Neural progenitor cell (in vitro differentiated cells): ENCODE results near the gene FBXL2. TPM values are rescaled to one million over a fixed set of nuclear protein-coding genes. Genes with fewer than 3 reads are reported as not detected.

Experiments used
- DNase-seq: peaks from one replicate; pipeline ENCODE4 v3.0.0-alpha.2; 2016; ENCODE audit warnings: low spot score
- H2AFZ ChIP-seq: fragments of 200-600 bp; sonication (generic); replicated peaks from 2 replicates; pipeline ENCODE4 v1.6.1; 2016; ENCODE audit warnings: antibody characterized with exemption
- H3F3A ChIP-seq: fragments of 200-600 bp; sonication (generic); 2 replicates; pipeline ENCODE4 v1.6.1; 2016; ENCODE audit warnings: antibody characterized with exemption, low read depth
- H3K27ac ChIP-seq: fragments of 200-600 bp; sonication (generic); 2 replicates; pipeline ENCODE4 v1.5.1; 2016; ENCODE audit warnings: mild to moderate bottlenecking
- H3K27me3 ChIP-seq: fragments of 200-600 bp; sonication (generic); 2 replicates; pipeline ENCODE4 v1.6.1; 2016; ENCODE audit warnings: mild to moderate bottlenecking, moderate library complexity
- H3K36me3 ChIP-seq: fragments of 200-600 bp; sonication (generic); 2 replicates; pipeline ENCODE4 v1.5.1; 2016
- H3K4me1 ChIP-seq: fragments of 200-600 bp; sonication (generic); 2 replicates; pipeline ENCODE4 v1.6.1; 2016; ENCODE audit warnings: mixed run types
- H3K4me2 ChIP-seq: fragments of 200-600 bp; sonication (generic); 2 replicates; pipeline ENCODE4 v1.6.1; 2016
- H3K4me3 ChIP-seq: fragments of 200-600 bp; sonication (generic); 2 replicates; pipeline ENCODE4 v1.5.1; 2016
- H3K79me2 ChIP-seq: fragments of 200-600 bp; sonication (generic); 2 replicates; pipeline ENCODE4 v1.6.1; 2016; ENCODE audit warnings: low read depth
- H3K9ac ChIP-seq: fragments of 200-600 bp; sonication (generic); 2 replicates; pipeline ENCODE4 v1.6.1; 2016
- H3K9me3 ChIP-seq: fragments of 200-600 bp; sonication (generic); 2 replicates; pipeline ENCODE4 v1.5.1; 2016; ENCODE audit warnings: low read depth
- H4K20me1 ChIP-seq: fragments of 200-600 bp; sonication (generic); 2 replicates; pipeline ENCODE4 v1.6.1; 2016; ENCODE audit warnings: low read depth
- H3K27ac Mint-ChIP-seq: 3 replicates; pipeline ENCODE4 v1.8.0; 2021; ENCODE audit warnings: mixed read lengths
- H3K27me3 Mint-ChIP-seq: 2 replicates; pipeline ENCODE4 v1.8.0; 2022; ENCODE audit warnings: low read depth, mild to moderate bottlenecking, inconsistent platforms, moderate library complexity, mixed read lengths; ENCODE audit not compliant: insufficient read depth
- H3K36me3 Mint-ChIP-seq: 3 replicates; pipeline ENCODE4 v1.8.0; 2021; ENCODE audit warnings: mixed read lengths
- H3K4me1 Mint-ChIP-seq: 3 replicates; pipeline ENCODE4 v1.8.0; 2021; ENCODE audit warnings: mixed read lengths
- H3K4me3 Mint-ChIP-seq: 3 replicates; pipeline ENCODE4 v1.8.0; 2021; ENCODE audit warnings: mild to moderate bottlenecking, moderate library complexity, mixed read lengths
- H3K9me3 Mint-ChIP-seq: 3 replicates; pipeline ENCODE4 v1.8.0; 2020; ENCODE audit warnings: mixed read lengths
- CTCF ChIP-seq: fragments of 200-600 bp; sonication (generic); IDR thresholded peaks from 2 replicates; pipeline ENCODE4 v1.5.1; 2017; ENCODE audit warnings: antibody characterized with exemption, mild to moderate bottlenecking
- EZH2 ChIP-seq: fragments of 200-600 bp; sonication (generic); IDR thresholded peaks from 2 replicates; pipeline ENCODE4 v1.6.1; 2017; ENCODE audit warnings: antibody characterized with exemption, mild to moderate bottlenecking, moderate library complexity
- EZH2phosphoT487 ChIP-seq: fragments of 200-600 bp; sonication (generic); IDR thresholded peaks from 2 replicates; pipeline ENCODE4 v1.6.1; 2017; ENCODE audit warnings: antibody characterized with exemption
- small RNA-seq: library from RNA; depleted of rRNA; stranded (forward); fragments of <200 nt; gene quantifications from one replicate; pipeline ENCODE3, GENCODE V24; 2015
- total RNA-seq: library from RNA; depleted of rRNA; stranded (reverse); fragments of >200 nt; gene quantifications from 2 replicates; pipeline ENCODE4 v1.2.3, GENCODE V29; 2015; ENCODE audit warnings: low replicate concordance

The FBXL2 gene
- total RNA-seq, 1 donor from 2014 or later: 18.2 TPM

DNA sequence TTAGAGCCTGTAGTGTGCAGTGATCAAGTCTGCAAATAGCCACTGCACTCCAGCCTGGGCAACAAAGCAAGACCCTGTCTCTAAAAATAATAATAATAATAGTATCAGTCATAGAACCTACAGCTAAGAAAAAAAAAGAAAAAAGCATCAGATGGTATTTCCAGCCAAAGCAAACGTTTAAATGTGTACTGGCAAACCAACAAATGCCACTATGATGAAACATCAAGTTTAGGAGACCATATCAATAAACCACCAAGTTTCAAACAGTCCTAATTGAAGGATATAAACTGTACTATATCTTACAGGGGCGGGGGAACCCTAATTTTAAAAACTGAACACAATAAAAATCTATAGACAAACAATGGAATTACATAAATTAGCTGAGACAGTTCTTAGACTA is 156.6 kb downstream of the FBXL2 start:
- Histone ChIP-seq H3F3A (peaks cover 5% of the 10 kb centered on the region), H3K9me3 (no peaks in the 10 kb centered on the region), H3K79me2 (peaks cover 100% of the 10 kb centered on the region), H3K4me3 (no peak overlapping the region), H3K27ac (no peak overlapping the region), H2AFZ (no peak overlapping the region), H3K27me3 (no peaks in the 10 kb centered on the region), H3K4me1 (peaks cover 28% of the 10 kb centered on the region), H3K36me3 (no peaks in the 10 kb centered on the region), H3K9ac (no peak overlapping the region), H4K20me1 (peaks cover 83% of the 10 kb centered on the region), H3K4me2 (no peak overlapping the region)
- Mint-ChIP-seq H3K4me3 (no peak overlapping the region), H3K36me3 (peaks cover 1% of the 10 kb centered on the region), H3K27ac (no peak overlapping the region), H3K27me3 (peaks cover 6% of the 10 kb centered on the region), H3K9me3 (no peaks in the 10 kb centered on the region), H3K4me1 (peaks cover 37% of the 10 kb centered on the region)
- DNase-seq: no peak
- TF ChIP-seq EZH2 (no peak), EZH2phosphoT487 (no peak), CTCF (no peak)

Small RNA genes lying within 50 kb of the gene (small RNA-seq; reads per million reads assigned to genes)
- not detected for gene RNU7-110P

Other genes starting within 250 kb of the FBXL2 start
- gene GLB1, start 180.3 kb upstream of the FBXL2 start, total RNA-seq: 49.5 and 87.9 TPM in 2 replicates
- gene TMPPE, start 180.3 kb upstream of the FBXL2 start, total RNA-seq: 2.2 and 2.5 TPM in 2 replicates
- gene CRTAP, start 163.4 kb upstream of the FBXL2 start, total RNA-seq: 127 and 137 TPM in 2 replicates
- 3.1 and 3.7 TPM in 2 replicates for gene SUSD5, start 58.6 kb upstream of the FBXL2 start, total RNA-seq
- gene UBP1, start 163.0 kb downstream of the FBXL2 start, total RNA-seq: 62.3 and 74.1 TPM in 2 replicates